B cell (primary cell): ENCODE data around the gene SPHK2. TPM values are rescaled to one million over a fixed set of nuclear protein-coding genes. Genes with fewer than 3 reads are reported as not detected.

Experiments used
- ATAC-seq: fragments of 200-7000 bp; cut with Tn5 transposase; one replicate; pipeline ENCODE4 v1.10.0; 2021; ENCODE audit warnings: low read depth, mild to moderate bottlenecking, moderate number of reproducible peaks, moderate library complexity
- CTCF ChIA-PET: fragments of 350-600 bp; sonication (Branson Sonifier 250); formaldehyde crosslinking; loops from one replicate; lab custom pipeline; 2021; ENCODE audit warnings: antibody characterized with exemption, inconsistent platforms; lab: Charles Lee
- POLR2A ChIA-PET: fragments of 350-600 bp; sonication (Branson Sonifier 250); formaldehyde crosslinking; loops from one replicate; lab custom pipeline; 2021; ENCODE audit warnings: antibody characterized with exemption; lab: Charles Lee
- DNase-seq: peaks from one replicate; pipeline ENCODE4 v3.0.0; 2013
- H2AFZ ChIP-seq: 2 replicates; pipeline ENCODE4 v1.6.1; 2012; ENCODE audit warnings: mild to moderate bottlenecking, low read depth, low read length; ENCODE audit not compliant: insufficient read depth, poor library complexity, severe bottlenecking
- H3K27ac ChIP-seq, 2 donors: 1 replicate in 1 of 2; 2 replicates in 1 of 2; pipeline ENCODE4 v1.5.1; 2012 to 2013; ENCODE audit warnings: low read length in 2 of 2, mild to moderate bottlenecking in 2 of 2, moderate library complexity in 1 of 2
- H3K27me3 ChIP-seq, 4 experiments: fragments of 200-600 bp in 1 of 4; sonication (generic) in 1 of 4; replicated peaks in 1 of 4; 1 replicate in 2 of 4; 2 replicates in 2 of 4; pipeline versions ENCODE4 v1.6.1 to v1.7.0; 2013 to 2016; ENCODE audit warnings: low read length in 3 of 4, mild to moderate bottlenecking in 2 of 4, mixed read lengths in 1 of 4, moderate library complexity in 1 of 4; ENCODE audit not compliant: insufficient read depth in 4 of 4, control insufficient read depth in 3 of 4; ENCODE audit errors: control extremely low read depth in 1 of 4
- H3K36me3 ChIP-seq, 2 experiments: replicated peaks in 1 of 2; 1 replicate in 1 of 2; 2 replicates in 1 of 2; pipeline versions ENCODE4 v1.6.1 to v1.7.1; 2013; ENCODE audit warnings: low read length in 1 of 2; ENCODE audit not compliant: insufficient read depth in 2 of 2, control insufficient read depth in 1 of 2; ENCODE audit errors: control extremely low read depth in 1 of 2, extremely low read depth in 1 of 2
- H3K4me1 ChIP-seq, 2 donors: fragments of 200-600 bp in 1 of 2; sonication (generic) in 1 of 2; 1 replicate in 1 of 2; 2 replicates in 1 of 2; pipeline versions ENCODE4 v1.5.1 to v1.6.1; 2013 to 2017; ENCODE audit warnings: low read length in 2 of 2; ENCODE audit not compliant: control insufficient read depth in 2 of 2, insufficient read depth in 2 of 2
- H3K4me2 ChIP-seq: replicated peaks from 2 replicates; pipeline ENCODE3; 2012; ENCODE audit warnings: mild to moderate bottlenecking, low read depth, low read length; ENCODE audit not compliant: poor library complexity, severe bottlenecking
- H3K4me3 ChIP-seq, 5 experiments: fragments of 200-600 bp in 1 of 5; sonication (generic) in 1 of 5; 1 replicate in 3 of 5; 2 replicates in 2 of 5; pipeline versions ENCODE4 v1.5.1 to v1.7.0; 2011 to 2016; ENCODE audit warnings: low read length in 4 of 5, mild to moderate bottlenecking in 4 of 5, low read depth in 2 of 5, control low read depth in 1 of 5, moderate library complexity in 1 of 5; ENCODE audit not compliant: insufficient read depth in 1 of 5; ENCODE audit errors: control extremely low read depth in 1 of 5, extremely low read depth in 1 of 5
- H3K79me2 ChIP-seq: fragments of 200-600 bp; sonication (generic); one replicate; pipeline ENCODE4 v1.6.0; 2016; ENCODE audit warnings: low read length; ENCODE audit not compliant: control insufficient read depth, insufficient read depth
- H3K9ac ChIP-seq: fragments of 200-600 bp; sonication (generic); 2 replicates; pipeline ENCODE4 v1.6.1; 2017; ENCODE audit warnings: mild to moderate bottlenecking, low read length, moderate library complexity
- H3K9me3 ChIP-seq, 3 donors: one replicate each; pipeline versions ENCODE4 v1.6.1 to v1.7.1; 2013; ENCODE audit warnings: low read length in 2 of 3; ENCODE audit not compliant: control insufficient read depth in 2 of 3, insufficient read depth in 1 of 3; ENCODE audit errors: control extremely low read depth in 1 of 3
- H4K20me1 ChIP-seq: 2 replicates; pipeline ENCODE4 v1.6.0; 2012; ENCODE audit warnings: mild to moderate bottlenecking, low read length; ENCODE audit not compliant: insufficient read depth, control insufficient read depth, poor library complexity, severe bottlenecking
- H3K27ac Mint-ChIP-seq: one replicate; pipeline ENCODE4 v1.8.0; 2021; ENCODE audit warnings: mixed read lengths
- H3K27me3 Mint-ChIP-seq: one replicate; pipeline ENCODE4 v1.8.0; 2021; ENCODE audit warnings: mixed read lengths
- H3K4me1 Mint-ChIP-seq: one replicate; pipeline ENCODE4 v1.8.0; 2021; ENCODE audit warnings: mixed read lengths
- H3K4me3 Mint-ChIP-seq: one replicate; pipeline ENCODE4 v1.8.0; 2021; ENCODE audit warnings: mixed read lengths
- H3K9me3 Mint-ChIP-seq: one replicate; pipeline ENCODE4 v1.8.0; 2022; ENCODE audit warnings: mixed read lengths; ENCODE audit not compliant: insufficient read depth
- EZH2 ChIP-seq: IDR thresholded peaks from 2 replicates; pipeline ENCODE4 v1.6.1; 2012; ENCODE audit warnings: borderline replicate concordance, low read depth, mild to moderate bottlenecking, moderate library complexity, low read length; ENCODE audit not compliant: insufficient read depth, poor library complexity, severe bottlenecking
- WGBS: methylation state at CpG from one replicate; pipeline ENCODE4 v1.1.5; 2013; ENCODE audit warnings: missing lambda C conversion rate; ENCODE audit not compliant: insufficient coverage; 5-methylcytosine and 5-hydroxymethylcytosine counted together
- intact Hi-C: fragments of 100-400 bp; cut with micrococcal nuclease; formaldehyde crosslinking; loops from one replicate; pipeline ENCODE4 v1.10.0; 2022
- polyA plus RNA-seq: library from polyadenylated mRNA; depleted of rRNA; stranded (reverse); fragments of >200 nt; gene quantifications from 2 replicates; pipeline ENCODE4 v1.2.3, GENCODE V29; 2012
- total RNA-seq, 2 donors: library from RNA; stranded (reverse); fragments of 120-200 nt in 1 of 2; gene quantifications; 1 replicate in 1 of 2; 2 replicates in 1 of 2; pipeline versions ENCODE4 v1.2.3 to v1.2.4, GENCODE V29; 2013 to 2022
- TF ChIP-seq, protein P1 (sequence below): fragments of 200-600 bp; IDR thresholded peaks from one replicate; pipeline ENCODE4 v1.8.0; 2022; ENCODE audit warnings: antibody characterized with exemption, mild to moderate bottlenecking

The SPHK2 gene
- total and polyA plus RNA-seq, 2 donors (not counting 1 experiment from before 2014, with no cell fraction given) = 17.0 to 47.3 TPM

DNA sequence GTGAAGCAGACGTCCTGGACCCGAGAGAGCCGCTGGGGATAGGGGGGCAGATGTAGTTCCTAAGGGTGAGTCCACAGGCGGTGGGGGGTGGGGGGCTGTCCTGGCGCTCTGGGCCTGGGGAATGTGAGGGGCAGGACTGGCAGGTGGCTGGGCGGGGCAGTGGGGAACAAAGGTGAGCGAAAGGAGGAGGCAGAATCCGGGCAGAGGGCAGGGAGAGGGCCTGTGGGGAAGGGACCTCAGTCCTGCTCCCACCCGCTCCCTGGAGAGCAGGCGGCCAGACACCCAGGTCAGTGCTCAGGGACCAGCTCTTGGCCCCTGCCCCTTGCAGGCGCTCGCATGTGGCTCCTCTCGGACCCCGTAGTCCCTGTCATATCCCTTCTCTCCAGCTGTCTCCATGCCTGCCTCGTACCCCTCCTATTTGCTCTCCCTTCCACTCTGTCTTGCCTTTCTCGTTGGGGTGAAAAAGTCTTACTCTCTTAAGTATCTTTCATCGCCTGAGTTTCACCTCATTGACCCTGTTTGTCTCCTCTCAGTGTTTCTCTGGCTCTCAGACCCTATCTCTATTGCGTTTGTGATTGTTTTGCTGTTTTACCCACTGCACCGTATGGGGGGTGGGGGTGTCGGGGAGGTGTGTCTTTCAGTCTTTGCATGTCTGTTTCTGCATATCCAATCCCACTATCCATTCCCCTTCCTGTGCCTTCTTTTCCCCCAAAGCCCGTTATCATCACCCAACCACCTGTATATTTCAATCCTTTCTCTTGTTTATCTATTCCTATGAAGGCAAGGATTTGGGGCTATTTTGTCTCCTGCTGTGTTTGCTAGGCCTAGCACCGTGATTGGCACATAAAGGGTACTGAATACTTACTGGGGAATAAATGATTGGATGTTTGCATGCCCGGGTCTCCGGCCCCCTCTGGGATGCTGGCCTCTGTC, 5.8 kb downstream of the SPHK2 start:
- peaks cover 14 to 23% of the 10 kb centered on the region in 2 donors for H3K4me1 ChIP-seq
- TF ChIP-seq, protein P1, sequence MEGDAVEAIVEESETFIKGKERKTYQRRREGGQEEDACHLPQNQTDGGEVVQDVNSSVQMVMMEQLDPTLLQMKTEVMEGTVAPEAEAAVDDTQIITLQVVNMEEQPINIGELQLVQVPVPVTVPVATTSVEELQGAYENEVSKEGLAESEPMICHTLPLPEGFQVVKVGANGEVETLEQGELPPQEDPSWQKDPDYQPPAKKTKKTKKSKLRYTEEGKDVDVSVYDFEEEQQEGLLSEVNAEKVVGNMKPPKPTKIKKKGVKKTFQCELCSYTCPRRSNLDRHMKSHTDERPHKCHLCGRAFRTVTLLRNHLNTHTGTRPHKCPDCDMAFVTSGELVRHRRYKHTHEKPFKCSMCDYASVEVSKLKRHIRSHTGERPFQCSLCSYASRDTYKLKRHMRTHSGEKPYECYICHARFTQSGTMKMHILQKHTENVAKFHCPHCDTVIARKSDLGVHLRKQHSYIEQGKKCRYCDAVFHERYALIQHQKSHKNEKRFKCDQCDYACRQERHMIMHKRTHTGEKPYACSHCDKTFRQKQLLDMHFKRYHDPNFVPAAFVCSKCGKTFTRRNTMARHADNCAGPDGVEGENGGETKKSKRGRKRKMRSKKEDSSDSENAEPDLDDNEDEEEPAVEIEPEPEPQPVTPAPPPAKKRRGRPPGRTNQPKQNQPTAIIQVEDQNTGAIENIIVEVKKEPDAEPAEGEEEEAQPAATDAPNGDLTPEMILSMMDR = no peak
- TF ChIP-seq EZH2 = no peak

More for the DNA sequence above, 5.8 kb downstream of the SPHK2 start:
- ATAC-seq (no peak), DNase-seq (no peak)
- peak overlapping the region; percentile 30 to 63 for H3K27ac ChIP-seq
- H3K9me3 Mint-ChIP-seq = no peaks in the 10 kb centered on the region
- peaks cover 31% of the 10 kb centered on the region for H3K4me1 Mint-ChIP-seq
- no peaks in the 10 kb centered on the region for H3K27me3 ChIP-seq
- no peaks in the 10 kb centered on the region for H3K27me3 Mint-ChIP-seq
- peak overlapping the region; percentile 84 for H3K27ac Mint-ChIP-seq
- H3K9ac ChIP-seq = peak overlapping the region; percentile 54
- H3K36me3 ChIP-seq = peaks cover 0 to 23% of the 10 kb centered on the region in 2 experiments
- 83% methylated on average over 18 of the region's 24 CpGs for WGBS
- intact Hi-C loops = loop anchor here (1.0 kb wide), 2 partner anchors 12 to 455 kb away; partner anchors contain the start of genes DBP, LIG1 and ZSWIM9
- no peaks in the 10 kb centered on the region for H3K79me2 ChIP-seq
- CTCF ChIA-PET = interaction anchor here (2.1 kb wide), 1 partner anchor 9 kb away, joined by 6 read pairs; no protein-coding TSS in a partner anchor
- POLR2A ChIA-PET = interaction anchor here (1.9 kb wide), 1 partner anchor 12 kb away, joined by 7 read pairs; the partner anchor contains the start of gene DBP
- peak overlapping the region; percentile 78 for H3K4me3 Mint-ChIP-seq
- peaks cover 0 to 8% (median 0%) of the 10 kb centered on the region in 3 donors for H3K9me3 ChIP-seq
- H2AFZ ChIP-seq = no peak overlapping the region
- no peak overlapping the region for H3K4me3 ChIP-seq
- H4K20me1 ChIP-seq = peaks cover 23% of the 10 kb centered on the region
- H3K4me2 ChIP-seq = peak overlapping the region; percentile 84
